SK-N-MC (cell line): ENCODE data around the gene MRPL49.
"Not testable (repeated sequence)": the region's sequence is repeated elsewhere in the genome, so short reads cannot be mapped to it uniquely, and the experiment has no call there.

Source experiments
- DNase-seq: peaks from one replicate; pipeline ENCODE4 v3.0.0-alpha.2; 2011; ENCODE audit warnings: low read depth, low spot score
- H3K27ac ChIP-seq: fragments of 200-600 bp; sonication (generic); 2 replicates; pipeline ENCODE4 v1.5.1; 2016; ENCODE audit warnings: mixed run types
- H3K36me3 ChIP-seq: fragments of 200-600 bp; sonication (generic); 2 replicates; pipeline ENCODE4 v1.6.1; 2017; ENCODE audit warnings: antibody characterized with exemption, low read length, mixed read lengths; ENCODE audit not compliant: insufficient read depth
- H3K4me3 ChIP-seq: fragments of 200-600 bp; sonication (generic); 2 replicates; pipeline ENCODE4 v1.5.1; 2016
- H3K9ac ChIP-seq: fragments of 200-600 bp; sonication (generic); 2 replicates; pipeline ENCODE4 v1.8.0; 2017; ENCODE audit warnings: mixed run types, mixed read lengths; ENCODE audit not compliant: insufficient read length
- H3K9me3 ChIP-seq: fragments of 200-600 bp; sonication (generic); 2 replicates; pipeline ENCODE4 v1.6.1; 2017; ENCODE audit warnings: low read depth, mild to moderate bottlenecking, antibody characterized with exemption, low read length, moderate library complexity, mixed read lengths
- EZH2 ChIP-seq: fragments of 200-600 bp; sonication (generic); IDR thresholded peaks from one replicate; pipeline ENCODE4 v1.6.1; 2017; ENCODE audit warnings: antibody characterized with exemption
- FOXP2 ChIP-seq: optimal IDR thresholded peaks from 2 replicates; pipeline ENCODE3; 2011; ENCODE audit warnings: mild to moderate bottlenecking, moderate library complexity; ENCODE audit not compliant: insufficient read depth; ENCODE audit errors: extremely low read length, control extremely low read depth
- POLR2AphosphoS5 ChIP-seq: IDR thresholded peaks from 2 replicates; pipeline ENCODE4 v1.6.1; 2012; ENCODE audit warnings: mild to moderate bottlenecking, low read depth, low read length, borderline replicate concordance

The MRPL49 gene

GRCh38 chr11:65133724-65134123, 11.6 kb downstream of the MRPL49 start:
- H3K27ac ChIP-seq: no peak overlapping the region

GRCh38 chr11:65134240-65134951, 12.3 kb downstream of the MRPL49 start, which contains the start of gene SYVN1:
TSS of gene SYVN1 (minus strand) at chr11:65134519. CDS start at chr11:65133601, 918 bp downstream.
- peaks cover 9% of the 10 kb centered on the region; the same call in 1 of the 2 replicates for H3K36me3 ChIP-seq

More at GRCh38 chr11:65133724-65134123, 11.6 kb downstream of the MRPL49 start:
- no peaks in the 10 kb centered on the region for H3K9me3 ChIP-seq
- TF ChIP-seq FOXP2: no peak
- no peak for TF ChIP-seq EZH2
- no peak for TF ChIP-seq POLR2AphosphoS5
- H3K36me3 ChIP-seq: peaks cover 11% of the 10 kb centered on the region; the same call in 1 of the 2 replicates
- DNase-seq: no peak
- peak overlapping the region; percentile 100 for H3K4me3 ChIP-seq
- peak overlapping the region; percentile 99 for H3K9ac ChIP-seq

DNA sequence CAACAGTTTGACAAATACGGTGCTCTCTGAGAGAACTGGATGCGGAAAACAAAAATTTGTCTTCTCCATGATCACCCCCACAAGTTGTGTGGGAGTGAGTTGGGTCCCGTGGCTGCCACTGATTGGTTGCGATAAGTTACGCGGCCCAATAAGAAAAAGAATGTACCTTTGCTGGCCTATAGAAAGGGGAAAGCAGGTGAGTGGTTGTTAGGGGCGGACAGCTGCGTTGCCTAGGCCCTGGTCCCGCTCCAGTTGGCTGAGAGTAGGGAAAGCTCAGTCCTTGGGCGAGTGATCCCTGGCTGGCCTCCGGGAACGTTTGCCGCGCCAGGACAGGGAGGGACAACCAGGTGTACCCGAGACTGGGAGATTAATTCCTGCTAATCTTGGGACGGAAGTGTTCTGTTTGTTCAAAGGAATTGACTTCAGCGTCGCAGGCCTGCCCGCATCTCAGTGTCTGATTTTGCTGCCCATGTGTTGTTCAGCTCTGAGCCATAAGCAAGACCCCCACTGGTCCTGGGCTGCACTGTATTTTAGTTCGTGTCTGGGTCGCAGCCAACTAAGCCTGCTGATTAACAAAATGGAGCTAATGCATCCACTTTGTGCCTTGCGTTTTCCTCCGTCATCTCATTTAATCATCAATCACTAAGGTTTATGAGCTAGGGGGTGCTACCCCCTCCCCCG, 13.0 kb downstream of the MRPL49 start:
- H3K9ac ChIP-seq: peak overlapping the region; percentile 99
- peak overlapping the region; percentile 99 for H3K27ac ChIP-seq
- peak; percentile 89 for DNase-seq
- H3K9me3 ChIP-seq: no peaks in the 10 kb centered on the region
- H3K36me3 ChIP-seq: peaks cover 9% of the 10 kb centered on the region; the same call in 1 of the 2 replicates
- peak overlapping the region; percentile 100 for H3K4me3 ChIP-seq
- TF ChIP-seq FOXP2 (no peak), EZH2 (no peak), POLR2AphosphoS5 (peak; percentile 85)

More at GRCh38 chr11:65134240-65134951, 12.3 kb downstream of the MRPL49 start, which contains the start of gene SYVN1:
- Histone ChIP-seq H3K4me3 (peak within 1 kb of the TSS; percentile 100), H3K9ac (peak within 1 kb of the TSS; percentile 99), H3K9me3 (no peaks in the 10 kb centered on the region), H3K27ac (peak within 1 kb of the TSS; percentile 99)
- peak; percentile 40 for DNase-seq
- no peak for TF ChIP-seq EZH2
- peak; percentile 90; the same call in 1 of the 2 replicates for TF ChIP-seq POLR2AphosphoS5

DNA sequence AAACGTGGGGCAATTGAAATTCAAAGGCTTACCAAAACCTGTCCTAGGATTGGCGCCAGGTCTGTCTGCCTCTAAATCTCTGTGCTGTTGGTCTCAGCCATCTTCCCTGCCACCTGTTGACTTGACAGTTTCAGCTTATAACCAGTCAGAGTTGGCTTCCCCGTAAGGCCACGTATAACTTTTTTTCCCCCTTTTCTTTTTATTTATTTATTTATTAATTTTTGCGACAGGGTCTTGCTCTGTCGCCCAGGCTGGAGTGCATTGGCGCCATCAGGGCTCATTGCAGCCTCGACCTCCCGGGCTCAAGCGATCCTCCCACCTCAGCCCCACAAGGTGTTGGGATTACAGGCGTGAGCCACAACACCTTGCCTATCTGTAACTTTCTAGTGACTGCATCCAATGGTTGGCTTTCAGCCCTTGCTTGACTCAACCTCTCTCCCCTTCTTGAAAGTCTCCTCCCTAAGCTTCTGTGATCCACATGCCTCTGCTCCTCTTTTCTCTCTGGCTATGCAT, 13.6 kb downstream of the MRPL49 start:
- Histone ChIP-seq H3K36me3 (peaks cover 9% of the 10 kb centered on the region; the same call in 1 of the 2 replicates), H3K9me3 (no peaks in the 10 kb centered on the region), H3K4me3 (peak overlapping the region; percentile 100), H3K9ac (peak overlapping the region; percentile 99), H3K27ac (no peak overlapping the region)
- no peak for DNase-seq
- TF ChIP-seq FOXP2: no peak
- no peak for TF ChIP-seq EZH2
- no peak for TF ChIP-seq POLR2AphosphoS5

- TF ChIP-seq POLR2AphosphoS5 (no peak), EZH2 (no peak)
- Histone ChIP-seq H3K4me3 (no peak overlapping the region), H3K9ac (no peak overlapping the region), H3K9me3 (no peaks in the 10 kb centered on the region), H3K36me3 (no peaks in the 10 kb centered on the region; the same call in 1 of the 2 replicates), H3K27ac (no peak overlapping the region)
- DNase-seq: no peak
Observed at GRCh38 chr11:65136515-65137096, 14.5 kb downstream of the MRPL49 start.

DNA sequence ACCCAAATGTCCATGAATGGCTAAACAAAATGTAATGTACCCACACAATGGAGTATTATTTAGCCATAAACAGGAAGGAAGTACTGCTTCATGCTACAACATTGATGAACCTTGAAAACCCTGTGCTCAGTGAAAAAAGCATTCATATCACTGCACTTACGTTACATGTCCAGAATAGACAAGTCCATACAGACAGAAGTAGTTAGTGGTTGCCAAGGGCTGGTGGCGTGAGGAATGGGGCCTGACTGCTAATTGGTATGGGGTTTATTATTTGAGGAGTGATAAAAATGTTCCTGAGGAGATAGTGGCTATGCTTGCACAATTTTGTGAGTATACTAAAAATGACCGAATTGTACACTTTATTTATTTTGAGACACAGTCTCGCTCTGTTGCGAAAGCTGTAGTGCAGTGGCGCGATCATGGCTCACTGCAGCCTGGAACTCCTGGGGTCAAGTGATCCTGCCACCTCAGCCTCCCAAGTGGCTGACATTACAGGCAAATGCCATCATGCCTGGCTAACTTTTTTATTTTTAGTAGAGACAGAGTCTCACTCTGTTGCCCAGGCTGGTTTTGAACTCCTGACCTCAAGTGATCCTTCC, 19.9 kb downstream of the MRPL49 start:
- Histone ChIP-seq H3K9me3 (no peaks in the 10 kb centered on the region), H3K4me3 (no peak overlapping the region), H3K36me3 (no peaks in the 10 kb centered on the region), H3K9ac (no peak overlapping the region), H3K27ac (no peak overlapping the region)
- no peak for DNase-seq
- no peak for TF ChIP-seq POLR2AphosphoS5
- no peak for TF ChIP-seq EZH2
- no peak for TF ChIP-seq FOXP2

GRCh38 chr11:65147352-65148075, 25.4 kb downstream of the MRPL49 start:
- Histone ChIP-seq H3K36me3 (no peaks in the 10 kb centered on the region), H3K27ac (no peak overlapping the region), H3K9ac (no peak overlapping the region), H3K9me3 (no peaks in the 10 kb centered on the region), H3K4me3 (no peak overlapping the region)
- no peak for TF ChIP-seq POLR2AphosphoS5
- TF ChIP-seq EZH2: no peak
- no peak for TF ChIP-seq FOXP2
- no peak for DNase-seq

GRCh38 chr11:65148657-65149056, 26.5 kb downstream of the MRPL49 start:
- Histone ChIP-seq H3K4me3 (no peak overlapping the region), H3K9me3 (no peaks in the 10 kb centered on the region), H3K27ac (no peak overlapping the region), H3K36me3 (no peaks in the 10 kb centered on the region), H3K9ac (no peak overlapping the region)
- no peak for TF ChIP-seq POLR2AphosphoS5
- TF ChIP-seq FOXP2: no peak
- no peak for TF ChIP-seq EZH2
- no peak for DNase-seq

- DNase-seq, H3K9ac ChIP-seq, H3K9me3 ChIP-seq, H3K4me3 ChIP-seq, H3K27ac ChIP-seq, H3K36me3 ChIP-seq: not testable (repeated sequence)
Observed at GRCh38 chr11:65150131-65150508, 28.0 kb downstream of the MRPL49 start.
